AG10803 (cell line): ENCODE data around the gene PDGFD.

Experiments used
- DNase-seq: peaks from one replicate; pipeline ENCODE4 v3.0.0; 2010; ENCODE audit warnings: low read depth
- H3K4me3 ChIP-seq: 2 replicates; pipeline ENCODE4 v1.5.1; 2011; ENCODE audit warnings: mild to moderate bottlenecking, low read length, control low read depth
- TF ChIP-seq, protein P1 (sequence below): conservative IDR thresholded peaks from 2 replicates; pipeline ENCODE4 v1.5.1; 2011; ENCODE audit warnings: mild to moderate bottlenecking, low read length, control low read depth, inconsistent platforms

PDGFD gene

DNA sequence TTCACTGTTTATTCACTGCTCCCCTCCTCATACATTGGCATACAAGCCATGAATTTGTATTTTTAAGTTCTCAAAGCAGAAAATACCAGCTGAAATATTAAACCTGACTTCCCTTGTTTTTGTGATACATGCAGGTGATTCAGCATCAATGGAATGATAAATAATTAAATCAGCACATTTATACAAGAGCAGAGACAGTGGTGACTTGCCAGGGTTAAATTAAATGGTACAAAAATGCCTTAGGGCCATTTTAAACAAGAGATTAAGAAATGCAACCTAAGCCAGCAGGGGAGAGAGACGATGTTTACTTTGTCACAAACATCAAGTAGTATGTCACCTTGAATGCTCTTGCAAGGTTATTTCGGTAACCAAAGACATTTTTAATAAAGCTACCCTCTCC lies 223.4 kb downstream of the PDGFD start:
- TF ChIP-seq, protein P1, sequence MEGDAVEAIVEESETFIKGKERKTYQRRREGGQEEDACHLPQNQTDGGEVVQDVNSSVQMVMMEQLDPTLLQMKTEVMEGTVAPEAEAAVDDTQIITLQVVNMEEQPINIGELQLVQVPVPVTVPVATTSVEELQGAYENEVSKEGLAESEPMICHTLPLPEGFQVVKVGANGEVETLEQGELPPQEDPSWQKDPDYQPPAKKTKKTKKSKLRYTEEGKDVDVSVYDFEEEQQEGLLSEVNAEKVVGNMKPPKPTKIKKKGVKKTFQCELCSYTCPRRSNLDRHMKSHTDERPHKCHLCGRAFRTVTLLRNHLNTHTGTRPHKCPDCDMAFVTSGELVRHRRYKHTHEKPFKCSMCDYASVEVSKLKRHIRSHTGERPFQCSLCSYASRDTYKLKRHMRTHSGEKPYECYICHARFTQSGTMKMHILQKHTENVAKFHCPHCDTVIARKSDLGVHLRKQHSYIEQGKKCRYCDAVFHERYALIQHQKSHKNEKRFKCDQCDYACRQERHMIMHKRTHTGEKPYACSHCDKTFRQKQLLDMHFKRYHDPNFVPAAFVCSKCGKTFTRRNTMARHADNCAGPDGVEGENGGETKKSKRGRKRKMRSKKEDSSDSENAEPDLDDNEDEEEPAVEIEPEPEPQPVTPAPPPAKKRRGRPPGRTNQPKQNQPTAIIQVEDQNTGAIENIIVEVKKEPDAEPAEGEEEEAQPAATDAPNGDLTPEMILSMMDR, result no peak
- no peak overlapping the region for H3K4me3 ChIP-seq
- DNase-seq, result no peak

DNA sequence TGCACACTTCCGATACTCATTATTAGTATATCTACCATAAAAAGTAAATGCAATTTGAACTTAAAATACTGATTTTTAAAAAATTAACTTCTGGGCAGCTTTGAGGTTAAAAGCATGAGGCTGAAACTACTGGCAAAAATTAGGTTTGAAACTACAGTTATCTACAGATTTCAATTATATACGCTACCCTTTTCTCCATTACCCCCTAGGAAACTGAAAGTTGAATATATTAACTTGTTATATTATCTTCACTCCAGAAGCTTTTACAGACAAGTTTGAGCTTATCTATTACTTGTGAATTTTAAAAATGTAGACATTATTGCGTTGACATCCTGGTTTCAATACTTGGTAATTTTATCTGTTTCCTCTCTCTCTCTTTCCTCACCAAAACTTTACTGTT lies 224.3 kb downstream of the PDGFD start:
- no peak for DNase-seq
- TF ChIP-seq, protein P1, result no peak
- no peak overlapping the region for H3K4me3 ChIP-seq

DNA sequence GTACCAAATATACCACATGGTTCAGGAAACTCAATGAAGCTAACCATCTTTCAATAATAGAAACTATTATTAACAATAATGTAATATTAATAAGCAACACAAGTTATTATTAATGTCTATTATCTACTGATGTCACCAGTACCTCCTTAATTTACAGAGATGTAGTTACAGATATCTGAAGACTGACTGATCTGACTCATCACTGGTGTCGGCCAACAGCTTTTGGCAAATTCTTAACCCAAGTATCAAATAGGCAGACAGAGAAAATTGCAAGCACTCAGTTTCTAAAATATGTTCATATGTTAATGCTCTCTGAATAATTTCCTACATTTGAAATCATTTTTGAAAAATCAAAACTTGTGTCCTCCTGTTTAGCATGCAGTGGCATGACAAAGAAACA lies 227.9 kb downstream of the PDGFD start:
- no peak overlapping the region for H3K4me3 ChIP-seq
- DNase-seq, result peak; percentile 44
- TF ChIP-seq, protein P1, result no peak

DNA sequence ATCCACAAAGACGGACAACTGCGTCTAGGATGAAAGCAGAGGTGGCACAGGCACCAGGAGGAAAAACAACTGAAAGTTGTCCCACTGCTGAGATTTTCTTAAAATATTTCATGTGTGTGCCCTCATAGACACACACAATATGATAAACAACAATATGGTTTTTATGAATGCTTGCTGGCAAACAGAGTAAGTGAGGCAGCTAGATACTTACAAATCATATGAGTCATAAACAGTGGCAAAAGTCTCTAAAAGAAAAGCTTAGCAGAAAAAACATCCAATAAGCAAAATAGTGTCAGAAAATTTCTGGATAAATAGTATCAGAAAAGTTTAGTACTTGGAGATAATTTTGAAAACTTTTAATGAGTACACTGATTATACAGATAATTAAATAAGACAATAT lies 228.7 kb downstream of the PDGFD start:
- TF ChIP-seq, protein P1, result no peak
- DNase-seq, result no peak
- no peak overlapping the region for H3K4me3 ChIP-seq

DNA sequence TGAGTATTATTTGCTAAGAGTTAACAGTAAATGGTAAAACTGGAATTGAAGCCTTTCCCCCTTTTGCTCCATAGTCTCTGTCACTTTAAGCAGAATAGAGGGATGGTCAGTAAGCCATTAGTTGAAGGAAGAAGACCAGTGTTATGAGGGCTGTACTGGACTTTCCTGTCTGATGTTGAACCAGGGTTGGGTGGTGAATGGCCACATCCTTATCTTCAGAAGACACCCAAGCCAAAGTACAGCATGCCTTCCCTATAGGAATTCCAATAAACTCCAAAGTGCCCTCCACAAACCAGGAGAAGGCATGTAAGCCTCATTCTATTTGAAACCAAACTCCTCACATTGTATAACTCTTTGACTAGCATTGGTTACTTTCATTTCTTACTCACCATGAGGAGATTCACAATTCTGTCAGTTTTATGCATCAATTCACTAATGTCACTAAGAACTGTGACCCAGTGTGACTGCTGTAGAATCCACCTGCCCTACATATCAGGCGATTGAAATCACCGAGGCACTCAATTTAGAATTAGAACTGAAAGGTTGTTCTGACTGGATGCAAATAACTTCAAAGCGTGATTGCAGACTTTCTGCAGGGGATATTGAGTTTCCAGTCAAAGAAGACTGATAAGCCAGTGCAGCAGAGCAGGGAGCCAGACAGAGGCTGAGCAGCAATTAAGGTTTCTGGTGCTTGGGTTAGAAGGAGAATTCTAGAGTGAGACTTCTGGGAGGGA lies 234.6 kb downstream of the PDGFD start:
- DNase-seq, result no peak
- no peak overlapping the region for H3K4me3 ChIP-seq
- TF ChIP-seq, protein P1, result no peak

DNA sequence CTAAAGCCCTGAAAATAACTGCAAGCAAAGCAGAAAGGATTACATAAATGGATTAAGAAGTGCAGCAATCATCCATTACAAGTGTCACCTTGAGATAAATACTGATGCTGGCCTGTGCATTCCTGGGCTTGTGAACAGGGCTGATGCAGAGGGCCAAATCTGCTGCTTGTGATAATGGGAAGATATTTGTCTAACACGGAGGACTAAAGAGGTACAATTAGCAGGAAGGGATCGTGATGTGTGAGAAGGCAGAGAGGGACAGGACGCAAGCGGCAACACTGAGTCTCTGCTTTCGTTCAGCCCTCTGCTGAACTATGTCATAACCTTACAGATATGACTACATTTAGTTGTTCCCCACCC lies 235.2 kb downstream of the PDGFD start:
- no peak for DNase-seq
- no peak overlapping the region for H3K4me3 ChIP-seq

More for the DNA sequence above, 235.2 kb downstream of the PDGFD start:
- TF ChIP-seq, protein P1, result no peak
